Cardiac fibroblast (primary cell): ENCODE results near the gene CEP97.
A peak's percentile ranks its signal among the peaks of the same experiment; 100 is the strongest.

Experiments
- DNase-seq, 2 donors: peaks; one replicate each; pipeline versions ENCODE4 v3.0.0 to v3.0.0-alpha.2; 2010; ENCODE audit warnings: low read depth in 2 of 2
- H3K4me3 ChIP-seq, 2 donors: replicated peaks in 1 of 2; 1 replicate in 1 of 2; 2 replicates in 1 of 2; pipeline ENCODE4 v1.5.1; 2011; ENCODE audit warnings: low read depth in 2 of 2, low read length in 2 of 2, mild to moderate bottlenecking in 2 of 2, moderate library complexity in 1 of 2
- CTCF ChIP-seq: IDR thresholded peaks from one replicate; pipeline ENCODE4 v1.5.1; 2011; ENCODE audit warnings: low read depth, mild to moderate bottlenecking, low read length, inconsistent platforms

CEP97 gene

GRCh38 chr3:101709126-101709525, 15.3 kb upstream of the CEP97 start:
- no peak for TF ChIP-seq CTCF

GRCh38 chr3:101718455-101718854, 6.0 kb upstream of the CEP97 start:
- no peak for DNase-seq
- no peak overlapping the region for H3K4me3 ChIP-seq

More at GRCh38 chr3:101709126-101709525, 15.3 kb upstream of the CEP97 start:
- no peak for DNase-seq
- H3K4me3 ChIP-seq, result no peak overlapping the region

GRCh38 chr3:101719604-101720185, 4.7 kb upstream of the CEP97 start:
- no peak overlapping the region for H3K4me3 ChIP-seq
- no peak for TF ChIP-seq CTCF
- DNase-seq, result peak; percentile 12 to 28

More at GRCh38 chr3:101718455-101718854, 6.0 kb upstream of the CEP97 start:
- no peak for TF ChIP-seq CTCF

GRCh38 chr3:101720851-101721840, 3.3 kb upstream of the CEP97 start:
- no peak overlapping the region for H3K4me3 ChIP-seq
- no peak for TF ChIP-seq CTCF
- peak in 1 of 2 donors; percentile 26 for DNase-seq

GRCh38 chr3:101722394-101723173, 1.8 kb upstream of the CEP97 start:
- no peak for DNase-seq
- TF ChIP-seq CTCF, result no peak
- no peak overlapping the region for H3K4me3 ChIP-seq

- peak; percentile 12 to 22 for DNase-seq
- no peak for TF ChIP-seq CTCF
- H3K4me3 ChIP-seq, result peak overlapping the region; percentile 77 to 89
Measured at GRCh38 chr3:101725194-101725889, 928 bp downstream of the CEP97 start.
